Body of pancreas (tissue), 4 donors: ENCODE data around the gene CFAP119. TPM values are rescaled to one million over a fixed set of nuclear protein-coding genes. Genes with fewer than 3 reads are reported as not detected.

Experiments
- ATAC-seq: fragments of 150-250 bp; one replicate; pipeline ENCODE4 v1.9.1; 2016
- DNase-seq, 4 donors: peaks; one replicate each; pipeline ENCODE4 v3.0.0-alpha.2; 2019
- H3K27ac ChIP-seq, 4 donors: fragments of 200-600 bp; sonication (generic); 1 replicate in 3 of 4; 2 replicates in 1 of 4; pipeline versions ENCODE4 v1.5.1 to v1.6.1; 2016 to 2019; ENCODE audit warnings: mild to moderate bottlenecking in 1 of 4, mixed read lengths in 1 of 4, moderate library complexity in 1 of 4
- H3K27me3 ChIP-seq, 2 donors: fragments of 200-600 bp; sonication (generic); one replicate each; pipeline ENCODE4 v1.6.0; 2016; ENCODE audit warnings: mild to moderate bottlenecking in 1 of 2
- H3K36me3 ChIP-seq, 2 donors: fragments of 200-600 bp; sonication (generic); replicated peaks in 1 of 2; 2 replicates each; pipeline ENCODE4 v1.5.1; 2016; ENCODE audit warnings: low read depth in 2 of 2; ENCODE audit not compliant: insufficient read depth in 1 of 2
- H3K4me1 ChIP-seq: fragments of 200-600 bp; sonication (generic); one replicate; pipeline ENCODE4 v1.6.0; 2016
- H3K4me3 ChIP-seq, 2 donors: fragments of 200-600 bp; sonication (generic); 1 replicate in 1 of 2; 2 replicates in 1 of 2; pipeline ENCODE4 v1.5.1; 2016 to 2019
- H3K9me3 ChIP-seq, 3 donors: fragments of 200-600 bp; sonication (generic); 1 replicate in 2 of 3; 2 replicates in 1 of 3; pipeline ENCODE4 v1.5.1; 2016
- POLR2A ChIP-seq, 3 donors: fragments of 450-650 bp; IDR thresholded peaks; one replicate each; pipeline ENCODE4 v1.6.1; 2016; ENCODE audit warnings: antibody characterized with exemption in 3 of 3, mild to moderate bottlenecking in 2 of 3
- WGBS, 2 donors: methylation state at CpG; one replicate each; pipeline ENCODE4 v1.1.5; 2017; 5-methylcytosine and 5-hydroxymethylcytosine counted together
- intact Hi-C: fragments of 100-400 bp; cut with DNase I; formaldehyde crosslinking; loops from one replicate; pipeline ENCODE4 v1.15.1; 2023
- total RNA-seq, 2 donors: library from RNA; depleted of rRNA; stranded (reverse); fragments of >200 nt; gene quantifications; one replicate each; pipeline ENCODE4 v1.1.0, GENCODE V29; 2016
- TF ChIP-seq, protein P1 (sequence below), 7 experiments: fragments of 450-650 bp in 4 of 7; fragments of 200-600 bp in 3 of 7; sonication (generic) in 3 of 7; IDR thresholded peaks; one replicate each; pipeline ENCODE4 v1.5.1; 2016 to 2019; ENCODE audit warnings: antibody characterized with exemption in 7 of 7

The CFAP119 gene
- total RNA-seq, 2 donors from 2014 or later = 1.6 to 28.0 TPM

DNA sequence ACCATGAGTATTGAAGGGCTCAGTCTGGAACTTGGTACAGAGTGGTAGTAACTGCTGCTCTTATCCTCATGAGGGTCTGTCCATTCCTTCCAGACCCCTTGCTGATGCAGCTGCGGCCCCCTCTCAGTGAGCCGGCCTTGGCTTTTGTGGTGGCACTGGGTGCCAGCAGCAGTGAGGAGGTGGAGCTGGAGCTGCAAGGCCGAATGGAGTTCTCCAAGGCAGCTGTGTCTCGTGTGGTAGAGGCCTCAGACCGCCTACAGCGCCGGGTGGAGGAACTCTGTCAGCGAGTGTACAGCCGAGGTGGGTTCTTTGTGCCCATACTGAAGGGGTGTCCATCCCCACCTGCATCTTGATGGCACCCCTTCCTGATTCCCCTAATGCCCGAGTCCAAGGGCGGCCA, 2.2 kb upstream of the CFAP119 start:
- Histone ChIP-seq H3K27me3 (no peaks in the 10 kb centered on the region), H3K36me3 (peaks cover 15 to 45% of the 10 kb centered on the region in 2 donors), H3K9me3 (no peaks in the 10 kb centered on the region), H3K4me3 (no peak overlapping the region), H3K4me1 (peaks cover 30% of the 10 kb centered on the region), H3K27ac (no peak overlapping the region)
- TF ChIP-seq, protein P1, sequence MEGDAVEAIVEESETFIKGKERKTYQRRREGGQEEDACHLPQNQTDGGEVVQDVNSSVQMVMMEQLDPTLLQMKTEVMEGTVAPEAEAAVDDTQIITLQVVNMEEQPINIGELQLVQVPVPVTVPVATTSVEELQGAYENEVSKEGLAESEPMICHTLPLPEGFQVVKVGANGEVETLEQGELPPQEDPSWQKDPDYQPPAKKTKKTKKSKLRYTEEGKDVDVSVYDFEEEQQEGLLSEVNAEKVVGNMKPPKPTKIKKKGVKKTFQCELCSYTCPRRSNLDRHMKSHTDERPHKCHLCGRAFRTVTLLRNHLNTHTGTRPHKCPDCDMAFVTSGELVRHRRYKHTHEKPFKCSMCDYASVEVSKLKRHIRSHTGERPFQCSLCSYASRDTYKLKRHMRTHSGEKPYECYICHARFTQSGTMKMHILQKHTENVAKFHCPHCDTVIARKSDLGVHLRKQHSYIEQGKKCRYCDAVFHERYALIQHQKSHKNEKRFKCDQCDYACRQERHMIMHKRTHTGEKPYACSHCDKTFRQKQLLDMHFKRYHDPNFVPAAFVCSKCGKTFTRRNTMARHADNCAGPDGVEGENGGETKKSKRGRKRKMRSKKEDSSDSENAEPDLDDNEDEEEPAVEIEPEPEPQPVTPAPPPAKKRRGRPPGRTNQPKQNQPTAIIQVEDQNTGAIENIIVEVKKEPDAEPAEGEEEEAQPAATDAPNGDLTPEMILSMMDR (IDR thresholded peaks at IDR 0.05) = no peak
- TF ChIP-seq POLR2A (IDR thresholded peaks at IDR 0.05) = no peak
- intact Hi-C loops = no loop called here
- DNase-seq = no peak
- no peak for ATAC-seq
- 85 to 91% methylated on average over 7 to 11 of the region's 11 CpGs for WGBS, 2 donors

DNA sequence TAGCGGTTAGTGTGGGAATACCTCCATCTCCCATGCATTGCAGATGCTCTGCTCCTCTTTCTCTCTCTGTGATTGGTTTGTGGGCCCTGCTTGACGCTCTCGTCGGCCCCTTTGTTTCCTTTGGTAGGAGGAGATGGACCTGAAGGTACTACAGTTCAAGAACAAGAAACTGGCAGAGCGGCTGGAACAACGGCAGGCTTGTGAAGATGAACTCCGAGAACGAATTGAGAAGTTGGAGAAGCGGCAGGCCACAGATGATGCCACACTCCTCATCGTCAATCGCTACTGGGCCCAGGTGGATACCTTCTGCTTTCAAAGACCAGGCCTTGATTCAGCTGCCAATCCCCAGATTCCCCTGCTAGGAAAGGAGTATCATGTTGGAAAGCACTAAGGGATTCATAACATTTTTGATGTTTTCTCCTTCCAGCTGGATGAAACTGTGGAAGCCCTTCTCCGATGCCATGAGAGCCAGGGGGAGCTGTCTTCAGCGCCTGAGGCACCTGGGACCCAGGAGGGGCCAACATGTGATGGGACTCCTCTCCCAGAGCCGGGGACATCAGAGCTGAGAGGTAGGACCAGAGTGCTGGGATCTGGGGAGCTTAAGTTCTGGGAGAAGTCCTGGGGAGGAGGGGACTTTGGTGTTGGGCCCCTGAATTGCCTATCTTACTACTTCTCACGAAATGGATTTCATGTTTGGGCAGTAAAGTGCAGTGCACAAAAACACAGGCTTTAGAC, 1.3 kb upstream of the CFAP119 start:
- Histone ChIP-seq H3K36me3 (peaks cover 6 to 35% of the 10 kb centered on the region in 2 donors), H3K27me3 (no peaks in the 10 kb centered on the region), H3K9me3 (no peaks in the 10 kb centered on the region), H3K4me1 (peaks cover 30% of the 10 kb centered on the region), H3K4me3 (peak overlapping the region; percentile 45 to 93), H3K27ac (peak overlapping the region in 3 of 4 donors; percentile 80 to 91 (median 88))
- DNase-seq (no peak), ATAC-seq (no peak)
- 53 to 56% methylated on average over 15 of the region's 15 CpGs for WGBS, 2 donors
- TF ChIP-seq POLR2A (IDR thresholded peaks at IDR 0.05) = no peak
- TF ChIP-seq, protein P1 (IDR thresholded peaks at IDR 0.05) = no peak
- intact Hi-C loops = no loop called here

DNA sequence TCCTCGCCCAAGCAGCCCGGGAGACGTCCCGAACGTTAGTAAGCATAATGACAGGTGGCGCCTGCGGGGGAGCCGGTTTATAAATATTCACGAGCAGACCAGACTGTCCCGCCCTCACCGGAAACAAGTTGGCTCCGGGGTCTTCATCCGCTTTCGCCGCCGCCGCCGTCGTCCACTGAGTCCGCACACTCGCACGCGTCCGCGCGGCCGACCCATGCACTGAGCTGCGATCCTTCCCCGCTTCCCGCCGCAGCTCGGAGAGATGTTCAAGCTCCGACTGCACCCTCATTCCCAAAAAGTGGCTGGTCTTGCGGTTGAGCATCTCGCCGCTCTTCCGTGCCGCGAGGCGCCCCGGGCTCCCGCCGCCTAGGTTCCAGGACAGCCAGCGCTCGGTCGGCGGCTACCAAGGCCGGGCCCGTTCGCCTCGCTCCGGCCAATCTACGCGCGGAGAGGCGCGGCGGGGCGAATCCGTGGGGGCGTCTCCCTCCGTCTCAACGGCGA, 385 bp downstream of the CFAP119 start:
- ATAC-seq (peak; percentile 33), DNase-seq (peak in 2 of 4 donors; percentile 36 to 47)
- Histone ChIP-seq H3K9me3 (no peaks in the 10 kb centered on the region), H3K4me3 (peak overlapping the region; percentile 24 to 45), H3K36me3 (peaks cover 0 to 22% of the 10 kb centered on the region in 2 donors), H3K27me3 (no peaks in the 10 kb centered on the region), H3K27ac (peak overlapping the region; percentile 1 to 91 (median 51)), H3K4me1 (peaks cover 30% of the 10 kb centered on the region)
- no peak for TF ChIP-seq POLR2A (IDR thresholded peaks at IDR 0.05)
- intact Hi-C loops = no loop called here
- 0% methylated on average over 59 of the region's 64 CpGs; no CpG with 5 or more reads in 1 of the 2 donors for WGBS, 2 donors

DNA sequence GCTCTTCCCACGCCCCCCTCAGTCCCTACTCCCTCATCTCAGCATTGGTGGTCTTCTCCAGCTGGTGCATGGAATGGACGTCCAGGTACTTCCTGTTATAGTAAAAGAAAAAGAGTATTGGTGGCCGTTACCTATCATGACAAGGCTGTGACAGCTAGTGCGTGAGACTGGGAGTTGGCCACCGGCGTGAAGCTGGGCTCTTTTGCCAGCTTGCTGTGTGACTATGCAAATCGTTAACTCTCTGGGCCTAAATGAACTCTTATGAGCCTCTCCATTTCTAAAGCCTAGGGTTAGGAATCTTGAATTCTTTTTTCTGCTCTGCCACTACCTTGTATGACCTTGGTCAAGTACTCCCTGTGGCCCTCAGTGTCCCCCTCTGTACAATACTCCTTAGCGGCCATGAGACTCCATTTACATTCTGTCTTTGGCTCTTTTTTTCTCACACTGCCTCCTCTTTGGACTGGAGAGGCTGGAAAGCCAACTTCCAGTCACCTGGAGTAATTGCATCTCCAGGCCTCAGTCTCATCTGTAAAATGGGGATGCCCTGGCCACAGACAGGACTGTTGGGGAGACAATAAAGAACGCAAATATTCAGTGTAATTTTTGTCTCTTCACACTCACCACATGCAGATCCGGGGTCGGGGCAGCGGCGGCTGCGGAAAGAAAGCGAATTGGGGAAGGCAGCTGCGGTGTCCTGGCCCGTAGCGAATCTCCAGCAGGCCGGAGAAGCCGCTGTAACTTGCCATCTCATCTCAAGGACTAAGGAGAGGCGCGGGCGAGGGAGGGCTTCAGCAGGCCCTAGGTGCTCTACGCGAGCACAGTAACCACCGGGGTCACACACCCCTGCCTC, 1.1 kb downstream of the CFAP119 start:
- peaks cover 0 to 15% of the 10 kb centered on the region in 2 donors for H3K36me3 ChIP-seq
- no peak for DNase-seq

More for the DNA sequence above, 1.1 kb downstream of the CFAP119 start:
- H3K4me3 ChIP-seq = peak overlapping the region; percentile 24 to 45
- intact Hi-C loops = no loop called here
- no peaks in the 10 kb centered on the region for H3K9me3 ChIP-seq
- WGBS, 2 donors = 22% methylated on average over 23 to 26 of the region's 26 CpGs
- TF ChIP-seq POLR2A (IDR thresholded peaks at IDR 0.05) = no peak
- TF ChIP-seq, protein P1 (IDR thresholded peaks at IDR 0.05) = no peak
- ATAC-seq = no peak
- H3K27ac ChIP-seq = peak overlapping the region; percentile 1 to 91 (median 51)
- H3K27me3 ChIP-seq = no peaks in the 10 kb centered on the region
- H3K4me1 ChIP-seq = peaks cover 30% of the 10 kb centered on the region
